HG03060 (cell line): Measurements from ENCODE around the gene SYMPK.
"Not testable (repeated sequence)": the region's sequence is repeated elsewhere in the genome, so short reads cannot be mapped to it uniquely, and the experiment has no call there.

Source experiments
- ATAC-seq: cut with Tn5 transposase; IDR thresholded peaks from one replicate; pipeline ENCODE4 v1.9.1; 2021; ENCODE audit warnings: low read depth, moderate number of reproducible peaks; ENCODE audit not compliant: unreplicated experiment

Gene SYMPK

DNA sequence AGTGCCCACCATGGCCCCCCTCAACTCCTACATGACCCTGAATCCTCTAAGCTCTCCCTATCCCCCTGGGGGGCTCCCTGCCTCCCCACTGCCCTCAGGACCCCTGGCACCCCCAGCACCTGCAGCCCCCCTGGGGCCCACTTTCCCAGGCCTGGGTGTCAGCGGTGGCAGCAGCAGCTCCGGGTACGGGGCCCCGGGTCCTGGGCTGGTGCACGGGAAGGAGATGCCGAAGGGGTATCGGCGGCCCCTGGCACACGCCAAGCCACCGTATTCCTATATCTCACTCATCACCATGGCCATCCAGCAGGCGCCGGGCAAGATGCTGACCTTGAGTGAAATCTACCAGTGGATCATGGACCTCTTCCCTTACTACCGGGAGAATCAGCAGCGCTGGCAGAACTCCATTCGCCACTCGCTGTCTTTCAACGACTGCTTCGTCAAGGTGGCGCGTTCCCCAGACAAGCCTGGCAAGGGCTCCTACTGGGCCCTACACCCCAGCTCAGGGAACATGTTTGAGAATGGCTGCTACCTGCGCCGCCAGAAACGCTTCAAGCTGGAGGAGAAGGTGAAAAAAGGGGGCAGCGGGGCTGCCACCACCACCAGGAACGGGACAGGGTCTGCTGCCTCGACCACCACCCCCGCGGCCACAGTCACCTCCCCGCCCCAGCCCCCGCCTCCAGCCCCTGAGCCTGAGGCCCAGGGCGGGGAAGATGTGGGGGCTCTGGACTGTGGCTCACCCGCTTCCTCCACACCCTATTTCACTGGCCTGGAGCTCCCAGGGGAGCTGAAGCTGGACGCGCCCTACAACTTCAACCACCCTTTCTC is 9.4 kb upstream of the SYMPK start:
- no peak for ATAC-seq

DNA sequence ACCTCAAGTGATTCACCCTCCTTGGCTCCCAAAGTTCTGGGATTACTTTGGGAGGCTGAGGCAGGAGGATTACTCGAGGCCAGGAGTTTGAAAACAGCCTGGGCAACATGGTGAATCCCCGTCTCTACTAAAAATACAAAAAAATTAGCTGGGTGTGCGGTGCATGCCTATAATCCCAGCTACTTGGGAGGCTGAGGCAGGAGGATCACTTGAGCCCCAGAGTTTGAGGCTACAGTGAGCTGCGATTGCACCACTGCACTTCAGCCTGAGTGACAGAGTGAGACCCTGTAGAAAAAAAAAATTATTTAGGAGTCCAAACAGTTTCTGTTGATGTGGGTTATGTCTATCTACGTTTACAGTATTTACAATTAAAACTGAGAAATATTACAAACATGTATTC is 7.9 kb upstream of the SYMPK start:
- no peak for ATAC-seq

- not testable (repeated sequence) for ATAC-seq
Observed at GRCh38 chr19:45867241-45867640, 4.3 kb upstream of the SYMPK start.

DNA sequence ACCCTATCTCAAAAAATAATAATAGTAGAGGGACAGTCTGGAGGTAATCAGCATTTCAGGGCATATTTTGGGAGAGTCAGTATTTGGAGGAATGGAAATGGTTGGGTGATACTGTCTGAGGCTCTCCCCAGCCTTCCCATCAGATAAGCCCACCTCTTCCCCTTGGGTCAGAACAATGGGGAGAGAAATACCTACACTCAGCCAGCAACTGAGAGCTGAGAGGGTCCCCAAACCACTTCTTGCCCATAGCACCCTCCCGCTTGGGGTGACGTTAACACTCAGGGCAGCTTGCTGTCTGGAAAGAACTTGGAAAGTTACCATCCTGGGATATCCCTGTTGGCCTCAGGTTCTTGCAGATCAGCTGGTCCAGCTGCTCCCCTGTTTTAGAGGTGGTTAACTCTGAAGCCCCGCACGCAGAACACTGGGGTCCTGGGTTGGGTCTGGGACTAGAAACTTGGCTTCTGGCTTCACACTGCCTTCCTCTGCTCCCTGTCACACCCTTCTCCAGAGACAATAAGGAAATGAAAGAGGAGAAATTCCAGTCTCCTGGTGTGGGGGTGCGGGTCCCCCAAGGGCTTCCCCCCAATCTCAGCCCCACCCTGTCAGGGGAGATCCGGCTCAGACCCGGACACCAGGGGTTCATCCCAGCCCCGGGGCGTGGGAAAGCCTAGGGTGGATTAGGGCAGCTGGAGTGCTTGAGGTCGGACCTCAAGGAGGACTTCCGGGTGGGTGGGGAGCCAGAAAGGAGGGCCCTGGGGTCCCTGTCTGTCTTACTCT is 3.6 kb upstream of the SYMPK start:
- no peak for ATAC-seq

GRCh38 chr19:45865269-45865948 is 2.5 kb upstream of the SYMPK start:
- ATAC-seq: no peak

- ATAC-seq: no peak
Observed at GRCh38 chr19:45864629-45865082, 1.7 kb upstream of the SYMPK start.

GRCh38 chr19:45863840-45864628 is 1.1 kb upstream of the SYMPK start, which contains the start of gene FOXA3:
FOXA3 (plus strand) TSS chr19:45864326; CDS start chr19:45864457, 131 bp downstream.
- no peak for ATAC-seq

DNA sequence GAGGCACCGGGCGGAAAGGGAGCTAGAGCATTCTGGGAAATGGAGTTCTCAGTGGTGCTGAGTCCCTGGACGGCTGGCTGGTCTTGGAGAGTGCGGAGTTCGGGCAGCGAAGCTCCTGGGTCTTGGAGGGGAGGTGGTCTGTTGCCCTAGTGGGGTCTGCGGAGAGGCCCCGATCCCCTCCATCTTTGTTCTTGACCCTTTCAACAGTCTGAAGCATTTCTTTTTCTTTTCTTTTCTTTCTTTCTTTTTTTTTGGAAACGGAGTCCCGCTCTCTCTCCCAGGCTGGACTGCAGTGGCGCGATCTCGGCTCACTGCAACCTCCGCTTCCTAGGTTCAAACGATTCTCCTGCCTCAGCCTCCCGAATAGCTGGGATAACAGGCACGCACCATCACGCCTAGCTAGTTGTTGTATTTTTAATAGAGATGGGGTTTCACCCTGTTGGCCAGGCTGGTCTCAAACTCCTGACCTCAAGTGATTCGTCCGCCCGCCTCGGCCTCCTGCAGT is 440 bp upstream of the SYMPK start:
- ATAC-seq: no peak

- no peak for ATAC-seq
Observed at GRCh38 chr19:45862271-45862563, 730 bp downstream of the SYMPK start.

DNA sequence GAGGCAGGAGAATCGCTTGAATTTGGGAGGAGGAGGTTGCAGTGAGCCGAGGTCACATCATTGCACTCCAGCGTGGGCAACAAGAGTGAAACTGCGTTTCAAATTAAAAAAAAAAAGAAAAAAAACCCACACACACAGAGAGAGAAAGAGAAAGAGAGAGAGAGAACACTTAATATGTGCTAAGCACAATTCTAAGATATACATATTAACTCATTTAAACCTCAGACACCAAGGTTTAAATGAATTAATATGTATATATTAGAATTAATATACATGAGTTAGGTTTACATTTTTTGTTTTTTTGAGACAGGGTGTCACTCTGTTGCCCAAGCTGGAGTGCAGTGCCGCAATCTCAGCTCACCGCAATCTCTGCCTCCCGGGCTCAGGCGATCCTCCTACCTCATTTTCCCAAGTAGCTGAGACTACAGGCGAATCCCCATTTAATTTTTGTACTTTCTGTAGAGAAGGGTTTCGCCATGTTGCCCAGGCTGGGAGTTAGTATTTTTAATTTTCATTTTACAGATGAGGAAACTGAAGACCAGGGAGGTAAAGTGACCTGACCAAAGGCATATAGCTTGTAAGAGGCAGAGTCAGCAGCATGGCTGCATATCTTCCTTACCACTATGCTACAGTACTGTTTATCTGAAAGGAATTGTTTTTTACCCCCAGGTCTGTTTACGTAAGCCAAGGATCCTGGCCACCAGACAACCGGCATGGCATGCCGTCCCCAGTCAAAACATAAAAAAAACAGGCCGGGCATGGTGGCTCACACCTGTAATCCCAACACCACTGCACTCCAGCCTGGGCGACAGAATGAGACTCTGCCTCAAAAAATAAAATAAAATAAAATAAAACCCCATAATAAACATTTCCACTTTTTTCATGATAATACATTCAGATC is 2.3 kb downstream of the SYMPK start:
- ATAC-seq: no peak

DNA sequence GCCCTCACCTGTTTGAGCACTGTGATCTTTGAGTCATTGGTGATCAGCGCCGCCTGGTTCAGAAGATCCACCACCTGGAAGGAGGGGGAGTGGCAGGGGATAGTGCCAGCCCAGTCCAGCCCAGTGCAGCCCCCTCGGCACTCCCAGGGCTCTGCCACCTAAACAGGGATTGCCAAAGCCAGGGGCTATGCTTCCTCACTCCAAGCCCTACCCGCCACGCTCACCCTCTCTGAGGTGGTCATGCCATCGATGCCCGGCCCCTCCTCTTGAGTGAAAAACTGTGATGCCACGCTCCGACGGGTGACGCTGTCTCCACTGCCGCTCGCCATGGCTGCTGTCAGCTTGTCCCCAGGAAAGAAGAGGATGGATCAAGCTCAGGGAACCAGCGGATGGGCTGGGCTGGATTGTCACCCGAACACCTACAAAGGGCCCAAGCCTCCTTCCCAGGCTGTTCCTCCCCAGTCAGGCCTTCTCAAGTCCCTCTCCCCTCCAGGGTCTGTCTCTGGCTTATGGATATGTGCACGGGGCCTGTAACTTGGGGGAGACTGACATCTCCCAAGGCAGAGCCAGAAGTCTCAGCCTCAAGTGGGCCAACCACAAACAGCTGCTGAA is 8.7 kb downstream of the SYMPK start:
- ATAC-seq: no peak

- ATAC-seq: no peak
Observed at GRCh38 chr19:45852983-45853382, 10.0 kb downstream of the SYMPK start.

GRCh38 chr19:45852145-45852750 is 10.7 kb downstream of the SYMPK start:
- ATAC-seq: no peak

DNA sequence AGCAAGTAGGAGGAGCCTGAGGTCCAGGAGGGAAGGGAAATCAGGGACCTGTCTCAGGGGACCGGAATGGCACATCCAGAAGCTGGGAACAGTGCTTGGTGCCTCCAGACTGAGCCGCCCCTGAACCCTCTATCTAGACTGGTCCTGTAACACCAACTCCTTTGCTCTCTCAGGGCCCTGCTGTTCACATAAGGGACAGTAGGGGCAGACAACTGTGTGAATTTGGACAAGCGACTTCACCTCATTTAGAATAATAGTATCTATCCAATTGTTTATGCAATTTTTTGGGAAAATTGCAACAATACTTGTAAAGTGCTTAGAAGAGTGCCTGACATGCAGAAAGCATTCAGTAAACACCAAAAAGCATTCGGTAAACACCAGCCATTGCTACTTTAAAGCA is 14.0 kb downstream of the SYMPK start:
- no peak for ATAC-seq

DNA sequence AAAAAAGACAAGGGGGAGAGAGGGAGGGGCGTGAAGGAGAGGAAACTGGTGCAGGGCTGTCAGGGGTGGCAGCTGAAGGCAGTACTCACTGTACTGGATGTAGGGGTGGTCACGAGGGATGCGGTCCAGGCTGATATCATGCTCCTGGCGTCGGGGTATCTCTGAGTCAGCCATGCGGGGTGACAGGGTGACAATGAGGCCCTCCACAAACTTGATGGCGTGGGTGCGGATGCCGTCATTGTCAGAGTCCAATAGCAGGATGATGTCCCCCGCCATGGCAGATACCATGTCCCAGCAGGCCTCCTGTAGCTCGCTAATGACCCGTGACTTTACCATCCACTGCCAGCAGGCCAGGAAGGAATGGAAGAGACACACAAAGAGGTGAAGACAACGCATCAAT is 15.3 kb downstream of the SYMPK start:
- ATAC-seq: no peak

DNA sequence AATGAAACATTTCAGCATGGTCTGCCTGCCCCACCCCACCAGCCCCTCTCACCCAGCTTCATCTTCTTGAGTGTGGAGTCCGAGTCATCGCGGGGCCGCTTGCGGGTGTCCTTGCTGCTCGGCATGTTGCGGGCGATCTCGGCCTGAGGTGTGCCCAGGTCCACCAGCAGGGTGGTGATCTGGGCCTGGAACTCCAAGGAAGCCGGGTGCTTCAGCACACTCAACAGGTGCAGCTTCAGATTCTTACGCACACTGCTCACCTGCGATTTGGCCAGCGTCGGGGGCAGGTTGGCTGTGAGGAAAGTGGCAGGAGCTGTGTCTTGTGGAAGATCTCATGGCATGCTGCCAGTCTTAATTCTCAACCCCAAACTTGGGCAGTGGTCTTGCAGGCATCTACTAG is 20.7 kb downstream of the SYMPK start:
- ATAC-seq: no peak

DNA sequence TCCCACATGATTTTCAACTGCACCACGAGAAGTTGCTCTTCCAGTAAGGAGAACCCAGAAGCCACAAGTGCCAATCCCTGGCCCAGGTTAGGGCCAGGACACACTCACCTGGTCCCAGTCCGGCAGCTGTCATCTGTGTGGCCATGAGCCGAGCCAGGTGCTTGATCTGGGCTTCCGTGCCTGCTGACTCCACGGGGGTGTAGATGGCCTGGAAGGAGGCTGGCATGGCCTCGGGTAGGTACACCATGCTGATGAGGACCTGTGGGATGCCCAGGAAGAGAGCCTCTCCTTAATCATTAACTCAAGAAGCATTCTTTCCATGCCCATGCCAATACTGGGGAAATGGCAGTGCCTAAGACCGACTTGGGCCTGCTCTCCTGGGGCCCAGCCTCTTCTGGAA is 28.0 kb downstream of the SYMPK start:
- ATAC-seq: no peak

DNA sequence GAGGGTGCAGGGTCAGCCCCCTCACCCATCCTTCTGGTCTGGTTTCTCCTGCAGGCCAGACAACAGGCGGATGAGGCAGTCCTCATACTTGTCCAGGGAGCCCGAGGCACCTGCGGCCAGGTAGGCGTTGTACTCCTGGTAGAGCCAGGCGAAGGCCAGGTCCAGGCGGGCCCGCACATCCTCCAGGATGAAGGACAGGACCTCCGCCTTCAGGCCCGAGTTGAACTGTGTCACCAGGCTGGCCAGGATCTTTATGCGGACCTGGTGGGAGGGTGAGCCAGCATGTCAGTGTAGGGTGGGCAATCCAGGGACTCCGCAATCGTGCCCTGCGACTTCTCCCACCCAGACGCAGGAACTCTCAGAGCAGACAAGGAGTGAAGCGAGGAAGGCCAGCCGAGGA is 34.0 kb downstream of the SYMPK start:
- no peak for ATAC-seq

DNA sequence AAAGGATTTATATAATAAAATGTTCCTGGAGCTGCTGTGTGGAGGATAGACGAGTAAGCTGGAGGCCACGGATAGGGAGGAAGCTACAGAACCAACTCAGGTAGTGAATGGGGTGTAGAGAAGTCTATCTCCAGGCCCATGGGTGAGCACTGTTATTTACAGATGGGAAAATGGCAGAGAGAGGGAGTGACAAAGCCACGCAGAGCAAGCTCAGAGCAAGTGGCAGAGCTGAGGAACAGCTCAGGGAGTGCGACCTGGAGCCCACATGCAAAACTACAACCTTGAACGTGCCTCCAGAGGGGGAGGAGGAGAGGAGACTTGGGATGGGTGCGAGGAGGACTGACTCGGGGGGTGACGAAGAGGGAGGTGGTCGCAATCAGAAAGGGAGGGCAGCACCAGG is 34.4 kb downstream of the SYMPK start:
- no peak for ATAC-seq
